H1 (cell line): ENCODE results near the gene SEPTIN1.

Experiments used
- CREB1 ChIP-seq: IDR thresholded peaks from 2 replicates; pipeline ENCODE4 v1.6.1; 2012; ENCODE audit warnings: inconsistent platforms
- CTCF ChIP-seq, 3 experiments: IDR thresholded peaks; 1 replicate in 2 of 3; 2 replicates in 1 of 3; pipeline versions ENCODE4 v1.5.1 to v1.6.1; 2011; ENCODE audit warnings: low read length in 3 of 3, mild to moderate bottlenecking in 3 of 3, inconsistent platforms in 2 of 3, low read depth in 1 of 3, moderate library complexity in 1 of 3; ENCODE audit not compliant: insufficient read depth in 1 of 3; ENCODE audit errors: control extremely low read depth in 1 of 3
- EGR1 ChIP-seq: IDR thresholded peaks from 2 replicates; pipeline ENCODE4 v1.6.1; 2011; ENCODE audit warnings: low read depth, low read length, borderline replicate concordance
- EP300 ChIP-seq, 2 experiments: IDR thresholded peaks; 1 replicate in 1 of 2; 2 replicates in 1 of 2; pipeline ENCODE4 v1.6.1; 2011 to 2012; ENCODE audit warnings: low read depth in 2 of 2, low read length in 2 of 2, mild to moderate bottlenecking in 2 of 2, borderline replicate concordance in 1 of 2, inconsistent platforms in 1 of 2, moderate library complexity in 1 of 2
- EZH2 ChIP-seq: fragments of 200-600 bp; sonication (generic); IDR thresholded peaks from 2 replicates; pipeline ENCODE4 v1.7.1; 2012; ENCODE audit warnings: low read depth, mild to moderate bottlenecking, moderate library complexity, low read length, inconsistent platforms; ENCODE audit not compliant: severe bottlenecking
- PHF8 ChIP-seq: fragments of 200-600 bp; sonication (generic); conservative IDR thresholded peaks from 2 replicates; pipeline ENCODE4 v1.7.1; 2012; ENCODE audit warnings: low read depth, mild to moderate bottlenecking, inconsistent platforms, low read length, moderate library complexity

- TF ChIP-seq CTCF (IDR thresholded peaks at IDR 0.05; ENCODE audit: control extremely low read depth in 1 of 3, insufficient read depth in 1 of 3, low read depth in 1 of 3, low read length in 3 of 3) = no peak
- TF ChIP-seq EGR1 = no peak
- no peak for TF ChIP-seq CREB1
- no peak for TF ChIP-seq EZH2
- no peak for TF ChIP-seq PHF8
- no peak for TF ChIP-seq EP300 (IDR thresholded peaks at IDR 0.05; ENCODE audit: borderline replicate concordance in 1 of 2, low read depth in 2 of 2, low read length in 2 of 2)
These were observed 1.6 kb downstream of the SEPTIN1 start for GRCh38 chr16:30380803-30381208.
